ENCODE measurements around the gene OVOL2. TPM values are rescaled to one million over a fixed set of nuclear protein-coding genes. Genes with fewer than 3 reads are reported as not detected.

Gene OVOL2
- total RNA-seq, 1 donor from 2014 or later, result 0.23 TPM

GRCh38 chr20:17990278-17990972 is 67.3 kb downstream of the OVOL2 start:
- no peak for DNase-seq (ENCODE audit: low read depth)
- no peak overlapping the region for H3K4me3 ChIP-seq (ENCODE audit: low read depth, low read length)
- no peak for TF ChIP-seq CTCF (conservative IDR thresholded peaks at IDR 0.05; ENCODE audit: low read depth, low read length)

- no peak for TF ChIP-seq CTCF (conservative IDR thresholded peaks at IDR 0.05; ENCODE audit: low read depth, low read length)
- no peak for DNase-seq (ENCODE audit: low read depth)
- no peak overlapping the region for H3K4me3 ChIP-seq (ENCODE audit: low read depth, low read length)
Measured at GRCh38 chr20:17987988-17988387, 69.7 kb downstream of the OVOL2 start.

- no peak for DNase-seq (ENCODE audit: low read depth)
- no peak overlapping the region for H3K4me3 ChIP-seq (ENCODE audit: low read depth, low read length)
- TF ChIP-seq CTCF (conservative IDR thresholded peaks at IDR 0.05; ENCODE audit: low read depth, low read length), result no peak
Measured at GRCh38 chr20:17985388-17986018, 72.2 kb downstream of the OVOL2 start.

GRCh38 chr20:17976305-17976704 is 81.4 kb downstream of the OVOL2 start:
- no peak overlapping the region for H3K4me3 ChIP-seq (ENCODE audit: low read depth, low read length)
- TF ChIP-seq CTCF (conservative IDR thresholded peaks at IDR 0.05; ENCODE audit: low read depth, low read length), result no peak
- no peak for DNase-seq (ENCODE audit: low read depth)

Other genes starting within 250 kb of the OVOL2 start
- 182 and 185 TPM in 2 replicates for gene SNX5, start 89.1 kb downstream of the OVOL2 start, total RNA-seq
- gene MGME1, start 88.9 kb downstream of the OVOL2 start, total RNA-seq, result 15.2 and 23.7 TPM in 2 replicates
- gene KAT14, start 79.9 kb upstream of the OVOL2 start, total RNA-seq, result 6.4 and 10.6 TPM in 2 replicates
- gene PET117, start 79.9 kb upstream of the OVOL2 start, total RNA-seq, result 17.4 and 24.1 TPM in 2 replicates
- gene ZNF133, start 230.6 kb upstream of the OVOL2 start, total RNA-seq, result 7.7 and 16.1 TPM in 2 replicates

Measured in epithelial cell of proximal tubule (primary cell).